Activated T-cell treated with anti-CD3 and anti-CD28 coated beads for 4 hours (primary cell): ENCODE results near the gene RAB40AL.
"Not testable (repeated sequence)": the region's sequence is repeated elsewhere in the genome, so short reads cannot be mapped to it uniquely, and the experiment has no call there.

ENCODE experiments used
- DNase-seq: peaks from one replicate; pipeline ENCODE4 v3.0.0-alpha.2; 2020

RAB40AL gene

DNA sequence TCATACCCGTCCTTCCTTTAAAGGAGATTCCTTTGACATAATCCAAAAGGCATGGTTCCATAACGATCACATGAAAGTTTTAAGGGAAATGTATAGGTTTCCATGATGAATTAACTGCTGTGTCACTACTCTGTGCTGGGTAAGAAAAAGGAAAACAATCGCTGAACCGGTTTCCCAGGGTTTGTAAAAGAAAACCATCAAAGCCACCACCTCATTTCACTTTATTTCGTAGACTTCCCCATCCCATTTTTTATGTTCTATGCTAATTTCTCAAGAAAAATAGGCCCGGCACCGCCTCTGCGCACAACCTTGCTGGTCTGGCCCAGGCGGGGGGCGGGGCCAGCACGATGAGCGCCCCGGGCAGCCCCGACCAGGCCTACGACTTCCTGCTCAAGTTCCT, at the start of gene RAB40AL:
Gene RAB40AL (plus strand): TSS at position 301 of the 400 bp plus-strand sequence. CDS start 47 bp downstream, at position 348.
- DNase-seq: not testable (repeated sequence)

GRCh38 chrX:102887687-102888086, 49.4 kb upstream of the RAB40AL start:
- DNase-seq: no peak

DNA sequence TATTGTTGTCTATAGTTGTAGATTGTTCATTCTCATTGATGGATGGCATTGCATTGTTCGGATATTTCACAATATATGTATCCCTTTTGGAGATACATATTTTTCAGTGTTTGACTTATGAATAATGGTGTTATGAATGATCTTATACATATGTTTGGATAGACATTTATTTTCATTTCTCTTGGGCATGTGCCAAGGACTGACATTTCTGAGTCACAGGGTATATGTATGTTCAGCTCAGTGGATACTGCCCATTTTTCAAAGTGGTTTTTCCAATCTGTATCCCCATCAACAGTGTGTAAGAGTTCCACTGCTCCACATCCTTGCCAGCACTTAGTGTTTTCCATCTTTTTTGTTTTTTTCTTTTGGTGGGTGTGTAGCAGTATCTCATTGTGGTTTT, 45.0 kb upstream of the RAB40AL start:
- no peak for DNase-seq

DNA sequence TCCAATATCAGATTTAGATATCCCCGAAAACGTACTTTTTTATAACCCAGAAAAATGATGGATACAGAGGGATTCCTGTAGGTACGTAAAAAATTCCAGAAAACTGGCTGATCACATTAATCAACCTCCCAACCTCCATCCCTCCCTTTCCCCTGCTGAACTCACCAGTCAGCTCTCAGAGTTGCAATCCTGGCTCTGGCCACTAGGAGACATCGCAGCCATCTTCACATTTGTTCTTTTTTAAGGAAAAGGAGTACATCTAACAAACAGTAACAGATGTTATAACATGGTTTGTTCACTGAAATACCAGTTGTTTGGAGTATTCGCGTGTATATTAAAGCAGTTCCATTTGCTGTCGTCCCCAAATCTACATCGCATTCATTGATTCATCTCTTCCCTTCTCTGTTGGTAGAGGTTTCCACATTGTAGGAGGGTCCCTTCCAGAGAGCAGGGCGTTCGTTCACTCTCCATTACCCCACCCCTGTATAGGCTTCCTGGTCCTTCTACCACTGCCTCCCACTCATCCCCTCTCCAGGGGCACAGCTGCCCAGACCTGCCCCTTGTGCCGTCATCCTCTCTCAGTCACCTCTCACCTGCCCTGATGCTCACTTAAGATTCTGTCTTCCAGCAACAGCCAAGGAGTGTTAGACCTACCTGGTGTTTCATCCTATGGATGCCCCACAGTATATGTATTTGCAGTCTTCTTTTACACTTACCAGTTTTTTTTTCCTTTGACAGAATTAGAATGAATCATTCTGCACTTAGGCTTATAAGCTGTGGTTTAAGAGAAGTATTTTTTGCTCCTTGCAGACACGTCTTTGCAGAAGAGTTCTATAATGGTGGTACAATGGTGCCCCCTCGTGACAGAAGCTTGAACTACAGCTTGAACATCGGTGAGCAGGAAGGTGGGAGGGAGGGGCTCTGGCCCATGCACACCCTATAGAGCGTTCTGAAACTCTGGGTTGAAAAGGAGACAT, 36.8 kb upstream of the RAB40AL start:
- DNase-seq: peak; percentile 59

- DNase-seq: no peak
Observed at GRCh38 chrX:102902355-102902754, 34.7 kb upstream of the RAB40AL start.

DNA sequence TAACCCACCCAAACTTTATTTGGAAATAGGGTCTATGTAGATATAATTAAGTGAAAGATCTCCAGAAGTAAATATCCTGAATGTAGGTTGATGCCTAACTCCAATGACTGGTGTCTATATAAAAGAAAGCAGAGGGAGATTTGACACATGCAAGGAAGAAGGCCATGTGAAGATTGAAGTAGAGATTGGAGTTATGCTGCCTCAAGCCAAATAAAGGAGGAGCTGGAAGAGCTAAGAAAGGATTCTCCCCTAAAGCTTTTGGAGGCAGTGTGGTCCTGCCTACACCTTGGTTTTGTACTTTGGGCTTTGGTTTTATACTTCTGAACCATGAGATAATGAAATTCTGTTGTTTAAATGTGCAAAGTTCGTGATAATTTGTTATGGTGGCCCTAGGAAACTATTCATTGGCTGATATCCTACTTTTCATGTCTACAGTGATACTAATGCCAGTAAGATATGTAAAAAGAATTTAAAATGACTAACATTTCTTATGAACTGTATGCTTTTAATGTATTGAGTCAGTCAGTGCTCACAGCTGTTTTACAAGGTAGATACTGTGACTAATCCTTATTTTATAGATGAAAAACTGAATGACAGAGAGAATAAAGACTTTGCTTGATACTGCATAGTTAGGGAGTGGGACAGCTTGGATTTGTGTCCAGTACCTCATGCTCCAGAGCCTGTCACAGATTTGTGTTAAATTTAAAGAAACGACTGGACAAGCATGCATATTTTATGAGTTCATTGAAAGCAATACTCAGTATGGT, 5.9 kb upstream of the RAB40AL start:
- no peak for DNase-seq

DNA sequence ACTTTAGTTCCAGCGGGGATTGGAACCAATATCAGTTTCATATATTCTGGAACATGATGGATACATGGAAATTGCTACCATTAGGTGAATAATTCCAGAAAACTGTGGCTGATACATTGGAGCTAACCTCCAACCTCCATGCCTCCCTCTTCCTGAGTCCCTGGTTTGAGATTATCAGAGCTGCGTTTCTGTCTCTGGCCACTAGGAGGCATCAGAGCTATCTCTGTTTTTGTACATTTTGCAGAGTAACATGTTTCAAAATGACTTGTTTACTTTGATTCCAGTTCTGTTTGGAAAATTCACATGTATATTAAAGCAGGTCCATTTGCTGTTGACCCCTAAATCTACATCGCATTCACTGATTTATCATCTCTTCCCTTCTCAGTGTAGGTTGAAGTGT, 2.4 kb upstream of the RAB40AL start:
- peak; percentile 9 for DNase-seq

GRCh38 chrX:102950908-102951866, 14.1 kb downstream of the RAB40AL start:
- DNase-seq: peak; percentile 38

DNA sequence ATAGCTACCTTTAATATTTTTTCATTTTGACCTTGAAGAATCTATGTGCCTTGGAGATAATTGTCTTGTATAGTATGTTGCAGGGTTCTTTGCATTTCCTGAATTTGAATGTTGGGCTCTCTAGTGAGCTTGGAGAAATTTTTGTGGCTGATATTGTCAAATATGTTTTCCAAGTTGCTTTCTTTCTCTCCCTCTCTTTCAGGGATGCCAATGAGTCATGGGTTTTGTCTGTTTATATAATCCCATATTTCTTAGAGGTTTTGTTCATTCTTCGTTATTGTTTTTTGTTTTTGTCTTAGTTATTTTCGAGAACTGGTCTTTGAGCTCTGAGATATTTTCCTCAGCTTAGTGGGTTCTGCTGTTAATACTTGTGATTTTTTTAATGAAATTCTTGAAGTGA, 20.7 kb downstream of the RAB40AL start:
- DNase-seq: no peak

DNA sequence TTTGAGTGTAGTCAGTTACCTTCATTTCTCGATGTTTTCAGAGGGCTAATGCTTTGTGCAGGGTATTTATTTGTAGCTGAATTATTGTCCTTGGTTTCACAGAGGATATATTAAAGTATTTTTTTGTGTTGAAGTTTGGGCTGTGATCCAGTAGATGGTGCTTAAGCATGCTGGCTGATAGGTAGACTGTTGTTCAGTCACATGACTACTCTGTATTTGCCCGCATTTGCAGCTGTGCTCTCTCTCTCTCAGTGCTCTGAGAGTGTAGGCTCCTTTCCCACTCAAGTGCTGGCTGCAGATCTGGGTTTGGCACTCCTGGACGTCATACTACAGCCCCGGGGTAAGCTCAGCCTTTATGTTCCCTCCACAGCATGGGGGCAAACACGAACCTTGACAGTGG, 21.7 kb downstream of the RAB40AL start:
- no peak for DNase-seq

DNA sequence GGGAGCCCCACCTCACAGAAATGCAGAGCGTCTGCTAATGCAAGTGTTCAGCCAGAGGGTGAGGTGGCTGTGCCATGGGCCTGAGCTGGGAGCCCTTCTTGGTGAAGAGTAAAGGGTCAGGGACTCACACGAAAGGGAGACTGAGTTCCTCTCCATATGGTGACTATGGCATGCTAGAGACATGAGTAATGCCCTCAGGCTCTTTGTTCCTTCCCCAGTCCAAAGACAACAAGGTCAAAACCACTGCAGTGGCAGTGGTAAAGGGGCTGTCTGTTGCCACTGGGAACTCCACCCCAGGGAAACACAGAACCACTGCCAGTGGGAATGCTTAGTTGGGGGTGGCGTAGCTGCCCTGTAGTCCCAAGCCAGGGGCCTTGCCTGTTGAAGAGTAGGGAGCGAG, 22.4 kb downstream of the RAB40AL start:
- no peak for DNase-seq

DNA sequence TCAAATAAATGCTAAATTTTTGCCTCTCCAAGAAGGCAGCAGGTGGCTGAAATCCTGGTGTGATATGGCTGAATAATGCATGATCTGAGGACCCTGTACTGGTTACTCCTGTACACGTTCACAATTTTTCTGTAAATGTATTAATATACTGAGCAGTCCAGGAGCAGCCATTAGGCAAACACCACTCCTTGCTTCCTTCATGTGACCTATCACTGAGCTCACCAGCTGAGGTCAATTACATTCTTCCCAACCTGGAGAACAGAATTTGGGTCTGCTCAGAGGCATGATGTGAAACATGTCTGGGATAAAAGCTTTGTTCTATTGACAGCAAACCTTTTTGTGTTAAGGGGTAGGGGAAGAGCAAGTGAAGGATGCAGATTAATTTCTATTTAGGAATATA, 26.9 kb downstream of the RAB40AL start:
- DNase-seq: no peak

- no peak for DNase-seq
Observed at GRCh38 chrX:102964940-102965339, 27.9 kb downstream of the RAB40AL start.

DNA sequence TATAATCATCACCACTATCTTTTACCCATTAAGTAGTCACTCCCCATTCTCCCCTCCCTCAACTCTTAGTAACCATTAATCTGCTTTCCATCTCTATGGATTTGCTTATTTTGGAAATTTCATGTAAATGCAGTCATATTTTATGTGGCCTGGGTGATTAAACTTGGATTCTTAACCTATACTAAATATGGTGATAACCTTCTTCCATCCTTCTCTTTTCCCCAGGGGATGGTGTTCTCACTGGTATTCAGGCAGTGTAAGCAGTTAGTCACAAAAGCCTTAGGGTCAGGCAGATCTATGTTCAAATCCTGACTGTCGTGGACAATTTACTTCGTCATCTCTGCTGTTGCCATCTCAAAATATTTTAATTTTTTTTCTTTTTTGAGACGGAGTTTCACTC, 29.6 kb downstream of the RAB40AL start:
- DNase-seq: no peak

GRCh38 chrX:102968216-102968615, 31.1 kb downstream of the RAB40AL start:
- no peak for DNase-seq

GRCh38 chrX:102971536-102971935, 34.5 kb downstream of the RAB40AL start:
- not testable (repeated sequence) for DNase-seq

- no peak for DNase-seq
Observed at GRCh38 chrX:102975016-102975415, 37.9 kb downstream of the RAB40AL start.

- DNase-seq: no peak
Observed at GRCh38 chrX:102976286-102976685, 39.2 kb downstream of the RAB40AL start.

DNA sequence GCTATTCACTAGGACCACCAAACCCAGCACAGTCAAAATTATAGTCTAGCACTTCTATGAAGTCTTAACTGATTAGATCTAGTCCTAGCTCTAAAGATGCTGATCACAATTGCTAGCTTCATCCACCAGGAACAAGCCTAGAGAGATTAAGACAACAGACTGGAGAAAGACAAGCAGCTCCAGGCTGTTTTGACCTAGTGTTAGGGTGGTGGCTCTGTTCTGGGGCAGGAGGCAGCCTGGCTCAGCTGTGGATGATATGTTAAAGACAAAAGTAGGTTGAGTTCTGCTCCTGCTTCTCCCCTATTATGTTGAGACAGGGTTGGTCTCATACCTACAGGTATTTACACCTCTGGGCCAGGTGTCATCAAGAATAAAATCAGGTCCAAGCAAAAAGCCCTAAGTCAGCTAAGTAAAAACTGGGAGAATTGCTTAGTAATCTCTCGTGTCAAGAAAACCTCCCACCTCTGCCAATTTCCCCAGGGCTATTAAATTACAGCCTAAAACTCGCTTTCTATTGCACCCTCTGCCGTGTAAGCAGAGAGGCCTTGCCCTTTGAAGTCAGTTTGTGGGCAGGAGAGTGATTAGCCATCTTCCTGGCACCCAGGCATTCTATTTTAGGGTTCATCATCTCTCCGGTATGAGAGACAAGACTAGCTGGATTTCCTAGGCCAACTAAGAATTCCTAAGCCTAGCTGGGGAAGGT, 39.9 kb downstream of the RAB40AL start:
- no peak for DNase-seq

DNA sequence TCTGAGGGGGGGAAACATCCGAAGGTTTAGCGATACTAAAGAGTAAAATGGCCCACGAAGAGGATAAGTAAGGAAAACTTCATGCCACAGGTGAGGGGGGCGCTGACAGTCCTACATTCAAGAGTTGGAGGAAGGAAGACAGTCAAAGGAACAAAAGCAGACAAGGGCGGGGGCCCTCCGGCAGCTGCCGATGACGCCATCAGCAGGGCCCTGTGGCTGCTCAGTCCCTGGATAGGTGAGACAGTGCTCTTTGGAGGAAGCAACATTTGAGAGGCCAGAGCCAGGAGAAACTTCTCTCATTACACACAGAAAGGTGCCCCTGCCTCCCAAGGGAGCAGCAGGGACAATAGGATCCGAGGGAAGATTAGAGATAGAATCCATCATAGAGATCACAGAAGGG, 41.5 kb downstream of the RAB40AL start:
- no peak for DNase-seq

DNA sequence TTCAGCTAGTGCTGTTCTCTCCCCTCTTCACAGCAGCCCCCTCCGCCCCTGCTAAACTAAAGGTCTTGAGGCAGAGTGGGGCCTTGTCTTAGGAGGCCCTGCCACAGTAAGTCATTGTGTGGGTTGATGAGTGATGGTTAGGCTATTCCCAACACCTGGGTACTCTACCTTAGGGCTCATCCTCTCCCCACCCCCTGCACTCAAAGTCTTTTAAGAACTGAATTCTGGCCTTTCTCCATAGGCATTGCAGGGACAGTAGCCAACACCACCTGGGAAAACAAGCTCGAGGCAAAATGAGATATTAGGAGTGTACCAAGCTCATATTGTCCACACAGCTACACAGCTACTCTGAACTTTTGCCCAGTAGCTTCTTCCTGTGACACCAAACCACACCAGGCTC, 42.5 kb downstream of the RAB40AL start:
- no peak for DNase-seq

DNA sequence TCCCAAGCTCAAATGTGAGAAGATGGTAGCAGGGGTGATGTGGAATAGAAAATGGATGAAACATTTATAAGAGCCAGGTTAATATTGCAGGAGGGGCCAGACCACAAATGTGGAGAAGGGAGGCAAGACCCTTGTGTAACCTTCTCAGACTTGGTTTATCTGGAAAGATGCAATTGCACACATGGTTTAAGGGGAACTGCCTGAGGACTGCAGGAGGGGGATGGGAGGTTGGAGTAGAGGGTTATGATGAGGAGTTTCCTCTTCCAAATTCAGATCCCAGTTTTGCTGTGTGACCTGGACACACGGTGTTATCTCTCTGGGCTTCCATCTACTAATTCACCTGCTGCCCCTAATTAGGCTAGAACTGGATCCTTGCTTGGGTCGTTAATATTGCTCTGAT, 46.1 kb downstream of the RAB40AL start:
- no peak for DNase-seq
